Measurements from ENCODE around the gene HMGXB3. TPM values are rescaled to one million over a fixed set of nuclear protein-coding genes. Genes with fewer than 3 reads are reported as not detected.

HMGXB3 gene
- total RNA-seq, 1 donor from 2014 or later: 40.5 TPM

DNA sequence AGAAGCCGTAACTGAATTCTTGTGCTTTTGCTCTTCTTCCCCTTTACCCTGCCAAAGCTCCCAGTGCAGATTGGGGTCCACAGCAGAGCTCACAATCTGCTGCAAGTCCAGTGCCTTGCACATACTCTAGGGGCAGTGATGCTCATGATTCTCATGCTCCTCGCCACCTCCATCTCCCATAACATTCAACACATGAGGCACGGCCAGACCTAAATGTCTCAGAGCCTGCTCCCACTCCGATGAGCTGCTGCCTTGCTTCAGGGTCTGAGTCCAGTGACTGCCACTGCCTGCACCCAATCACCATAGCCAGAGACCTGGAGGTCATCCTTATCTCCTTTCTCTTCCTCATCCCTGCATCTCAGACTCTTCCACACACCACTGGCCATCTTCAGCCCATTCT, 75.3 kb downstream of the HMGXB3 start:
- Mint-ChIP-seq H3K4me1 (ENCODE audit: unreplicated experiment) (peaks cover 13% of the 10 kb centered on the region), H3K4me3 (no peak overlapping the region), H3K27me3 (peaks cover 14% of the 10 kb centered on the region), H3K36me3 (no peaks in the 10 kb centered on the region), H3K9me3 (no peaks in the 10 kb centered on the region), H3K27ac (no peak overlapping the region)
- peak; percentile 43 for DNase-seq (ENCODE audit: extremely low spot score, unreplicated experiment)
- TF ChIP-seq, protein P1, sequence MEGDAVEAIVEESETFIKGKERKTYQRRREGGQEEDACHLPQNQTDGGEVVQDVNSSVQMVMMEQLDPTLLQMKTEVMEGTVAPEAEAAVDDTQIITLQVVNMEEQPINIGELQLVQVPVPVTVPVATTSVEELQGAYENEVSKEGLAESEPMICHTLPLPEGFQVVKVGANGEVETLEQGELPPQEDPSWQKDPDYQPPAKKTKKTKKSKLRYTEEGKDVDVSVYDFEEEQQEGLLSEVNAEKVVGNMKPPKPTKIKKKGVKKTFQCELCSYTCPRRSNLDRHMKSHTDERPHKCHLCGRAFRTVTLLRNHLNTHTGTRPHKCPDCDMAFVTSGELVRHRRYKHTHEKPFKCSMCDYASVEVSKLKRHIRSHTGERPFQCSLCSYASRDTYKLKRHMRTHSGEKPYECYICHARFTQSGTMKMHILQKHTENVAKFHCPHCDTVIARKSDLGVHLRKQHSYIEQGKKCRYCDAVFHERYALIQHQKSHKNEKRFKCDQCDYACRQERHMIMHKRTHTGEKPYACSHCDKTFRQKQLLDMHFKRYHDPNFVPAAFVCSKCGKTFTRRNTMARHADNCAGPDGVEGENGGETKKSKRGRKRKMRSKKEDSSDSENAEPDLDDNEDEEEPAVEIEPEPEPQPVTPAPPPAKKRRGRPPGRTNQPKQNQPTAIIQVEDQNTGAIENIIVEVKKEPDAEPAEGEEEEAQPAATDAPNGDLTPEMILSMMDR (conservative IDR thresholded peaks at IDR 0.05): peak; percentile 28

DNA sequence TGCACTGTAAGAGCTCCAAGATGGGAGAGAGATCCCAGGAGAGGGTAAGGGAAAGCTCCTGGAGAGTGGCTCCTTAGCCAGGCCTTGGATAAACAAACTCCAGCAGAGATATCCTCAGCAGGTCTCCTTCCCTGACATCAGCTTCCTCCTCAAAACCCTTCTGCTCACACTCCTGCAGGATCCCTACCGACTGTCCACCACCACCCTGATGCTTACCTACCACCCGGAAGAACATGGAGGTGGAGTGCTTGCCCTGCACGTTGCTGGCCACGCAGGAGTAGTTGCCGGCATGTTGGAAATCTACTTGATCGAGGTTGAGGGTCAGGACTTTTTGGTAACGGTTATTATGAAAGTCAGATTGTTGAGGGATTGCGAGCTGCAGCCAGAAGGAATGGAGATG, 76.5 kb downstream of the HMGXB3 start:
- Mint-ChIP-seq H3K4me1 (ENCODE audit: unreplicated experiment) (peaks cover 18% of the 10 kb centered on the region), H3K36me3 (no peaks in the 10 kb centered on the region), H3K9me3 (no peaks in the 10 kb centered on the region), H3K4me3 (no peak overlapping the region), H3K27ac (no peak overlapping the region), H3K27me3 (peaks cover 14% of the 10 kb centered on the region)
- peak; percentile 29 for DNase-seq (ENCODE audit: extremely low spot score, unreplicated experiment)
- TF ChIP-seq, protein P1 (conservative IDR thresholded peaks at IDR 0.05): no peak

DNA sequence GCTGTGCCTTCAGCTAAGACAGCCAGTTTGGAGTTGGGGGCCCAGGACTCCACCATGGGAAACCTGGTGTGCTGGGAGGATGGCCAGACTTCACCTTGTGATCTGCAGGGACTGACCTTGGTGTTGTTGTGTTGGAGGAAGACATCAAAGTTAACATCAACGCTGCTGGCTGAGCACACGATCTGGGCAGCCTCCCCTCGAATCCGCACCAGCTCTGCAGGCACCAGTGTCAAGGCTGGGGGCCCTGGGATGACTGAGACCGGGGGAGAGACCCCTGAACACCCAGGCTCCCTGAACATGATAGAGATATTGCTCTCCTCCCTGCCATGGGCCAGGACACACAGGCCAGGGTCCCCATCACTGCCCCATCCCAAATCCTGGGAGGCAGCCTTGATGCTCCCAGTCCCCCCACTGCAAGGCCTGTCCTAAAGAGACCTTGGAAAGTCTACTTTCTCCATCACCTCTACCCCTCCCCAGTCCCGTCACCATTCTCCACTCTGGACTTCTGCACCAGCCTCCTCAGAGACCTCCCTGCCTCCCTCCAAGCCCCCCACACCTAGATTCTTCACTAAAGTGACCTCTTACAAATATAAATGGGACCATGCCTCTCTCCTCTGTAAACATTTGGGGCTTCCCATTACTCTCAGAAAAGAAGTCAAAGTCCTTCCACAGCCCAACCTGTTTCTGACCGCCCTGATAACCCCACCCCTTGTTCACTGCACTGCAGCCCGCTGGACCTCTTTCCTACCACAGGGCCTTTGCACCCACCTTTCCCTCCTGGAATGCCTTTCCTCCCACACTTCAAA, 77.7 kb downstream of the HMGXB3 start:
- Mint-ChIP-seq H3K36me3 (no peaks in the 10 kb centered on the region), H3K27me3 (peaks cover 9% of the 10 kb centered on the region), H3K27ac (no peak overlapping the region), H3K9me3 (no peaks in the 10 kb centered on the region), H3K4me3 (no peak overlapping the region), H3K4me1 (ENCODE audit: unreplicated experiment) (peaks cover 18% of the 10 kb centered on the region)
- TF ChIP-seq, protein P1 (conservative IDR thresholded peaks at IDR 0.05): no peak
- peak; percentile 53 for DNase-seq (ENCODE audit: extremely low spot score, unreplicated experiment)

DNA sequence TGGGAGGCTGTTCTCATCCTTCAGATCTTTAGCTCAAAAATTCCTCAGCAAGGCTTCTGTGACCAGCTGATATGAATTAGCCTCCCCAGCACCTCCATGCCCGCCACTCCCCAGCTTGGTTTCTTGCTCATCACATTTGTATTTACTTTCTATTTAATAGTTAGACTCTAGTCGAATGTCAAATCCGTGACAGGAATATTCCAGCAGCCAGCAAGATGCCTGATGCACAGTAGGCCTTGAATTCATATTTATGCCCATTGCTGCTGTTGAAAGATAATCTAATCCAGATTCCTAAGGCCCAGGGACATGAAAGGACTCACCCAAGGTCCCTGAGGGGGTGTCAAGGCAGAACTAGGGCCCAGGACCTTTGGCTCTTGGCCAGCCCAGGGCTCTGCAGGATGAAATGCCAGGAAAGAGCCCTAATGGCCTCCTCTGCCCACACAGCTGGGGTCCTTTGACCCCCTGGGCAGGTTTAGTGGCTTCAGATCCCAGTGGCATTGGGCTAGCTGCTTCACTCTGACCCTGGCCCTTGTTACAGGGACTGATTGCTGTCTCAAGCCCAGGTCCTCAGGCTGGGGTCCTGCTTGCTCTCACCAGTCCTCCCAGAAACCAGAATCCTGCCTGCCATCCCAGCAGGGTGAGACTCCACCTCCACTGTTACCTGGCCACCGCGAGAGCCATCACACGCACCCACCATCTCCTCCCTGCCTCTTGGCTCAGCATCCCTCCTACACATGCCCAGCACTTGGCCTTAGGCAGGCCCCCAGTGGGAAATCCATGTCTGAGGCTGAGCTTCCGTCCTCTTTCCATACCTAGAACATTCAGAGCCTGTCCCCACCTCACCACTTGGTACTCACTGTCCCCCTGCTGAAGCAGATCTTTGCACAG, 78.5 kb downstream of the HMGXB3 start:
- H3K27ac Mint-ChIP-seq: no peak overlapping the region
- peak; percentile 50 for DNase-seq (ENCODE audit: extremely low spot score, unreplicated experiment)
- H3K27me3 Mint-ChIP-seq: peaks cover 13% of the 10 kb centered on the region
- TF ChIP-seq, protein P1 (conservative IDR thresholded peaks at IDR 0.05): no peak
- peaks cover 26% of the 10 kb centered on the region for H3K4me1 Mint-ChIP-seq (ENCODE audit: unreplicated experiment)
- no peaks in the 10 kb centered on the region for H3K9me3 Mint-ChIP-seq
- no peak overlapping the region for H3K4me3 Mint-ChIP-seq
- no peaks in the 10 kb centered on the region for H3K36me3 Mint-ChIP-seq

DNA sequence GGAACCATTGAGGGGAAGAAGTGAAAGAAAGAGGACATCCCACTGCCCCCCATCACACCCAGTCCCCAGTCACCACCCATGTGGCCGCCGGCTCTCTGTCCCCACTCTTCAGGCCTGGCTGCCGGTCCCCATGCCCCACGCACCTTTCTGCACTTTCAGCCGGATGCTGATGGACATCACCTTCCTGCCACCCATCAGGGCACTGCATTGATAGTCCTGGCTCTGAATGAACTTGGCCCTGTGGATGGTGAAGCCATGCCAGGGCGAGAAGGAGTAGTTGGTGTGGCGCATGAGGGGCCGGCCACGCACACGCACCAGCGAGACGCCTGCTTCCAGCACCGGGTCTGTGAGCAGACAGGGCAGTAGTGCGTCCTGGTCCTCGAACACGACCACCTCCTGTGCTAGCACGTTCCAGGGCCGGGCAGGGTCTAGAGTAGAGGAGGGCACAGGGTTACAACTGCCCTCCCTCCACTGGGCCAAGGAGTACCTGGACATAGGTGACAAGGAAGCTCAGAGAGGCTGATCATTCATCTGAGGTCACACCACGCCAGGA, 79.4 kb downstream of the HMGXB3 start:
- TF ChIP-seq, protein P1 (conservative IDR thresholded peaks at IDR 0.05): no peak
- no peaks in the 10 kb centered on the region for H3K36me3 Mint-ChIP-seq
- H3K27ac Mint-ChIP-seq: no peak overlapping the region
- H3K4me1 Mint-ChIP-seq (ENCODE audit: unreplicated experiment): peaks cover 26% of the 10 kb centered on the region
- H3K27me3 Mint-ChIP-seq: peaks cover 13% of the 10 kb centered on the region
- peak; percentile 62 for DNase-seq (ENCODE audit: extremely low spot score, unreplicated experiment)
- no peak overlapping the region for H3K4me3 Mint-ChIP-seq
- no peaks in the 10 kb centered on the region for H3K9me3 Mint-ChIP-seq

Data from type B pancreatic cell (in vitro differentiated cells).